GM12874 (cell line): Measurements from ENCODE around the gene WAC.

Source experiments
- TF ChIP-seq, protein P1 (sequence below): IDR thresholded peaks from 2 replicates; pipeline ENCODE4 v1.5.1; 2011; ENCODE audit warnings: low read depth, mild to moderate bottlenecking, control low read depth, low read length, moderate library complexity; ENCODE audit not compliant: insufficient read depth

WAC gene

DNA sequence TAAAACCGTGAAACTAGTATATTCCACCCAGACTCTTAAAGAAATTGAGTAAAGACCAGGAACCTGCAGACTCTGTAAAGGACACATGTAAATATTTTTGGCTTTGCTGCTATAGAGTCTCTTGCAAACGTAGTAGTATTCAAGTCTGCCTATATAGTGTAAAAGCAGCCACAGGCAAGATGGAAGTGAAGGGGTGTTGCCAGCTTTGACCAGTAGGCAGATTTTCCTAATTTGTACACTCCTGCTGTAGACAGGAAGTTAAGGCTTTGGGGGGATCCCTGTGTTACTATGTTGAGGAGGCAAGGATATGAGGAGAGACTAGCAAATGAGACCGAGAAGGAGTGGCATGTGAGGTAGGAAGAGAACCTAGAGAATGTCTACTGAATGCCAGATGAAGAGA is 27.7 kb downstream of the WAC start:
- TF ChIP-seq, protein P1, sequence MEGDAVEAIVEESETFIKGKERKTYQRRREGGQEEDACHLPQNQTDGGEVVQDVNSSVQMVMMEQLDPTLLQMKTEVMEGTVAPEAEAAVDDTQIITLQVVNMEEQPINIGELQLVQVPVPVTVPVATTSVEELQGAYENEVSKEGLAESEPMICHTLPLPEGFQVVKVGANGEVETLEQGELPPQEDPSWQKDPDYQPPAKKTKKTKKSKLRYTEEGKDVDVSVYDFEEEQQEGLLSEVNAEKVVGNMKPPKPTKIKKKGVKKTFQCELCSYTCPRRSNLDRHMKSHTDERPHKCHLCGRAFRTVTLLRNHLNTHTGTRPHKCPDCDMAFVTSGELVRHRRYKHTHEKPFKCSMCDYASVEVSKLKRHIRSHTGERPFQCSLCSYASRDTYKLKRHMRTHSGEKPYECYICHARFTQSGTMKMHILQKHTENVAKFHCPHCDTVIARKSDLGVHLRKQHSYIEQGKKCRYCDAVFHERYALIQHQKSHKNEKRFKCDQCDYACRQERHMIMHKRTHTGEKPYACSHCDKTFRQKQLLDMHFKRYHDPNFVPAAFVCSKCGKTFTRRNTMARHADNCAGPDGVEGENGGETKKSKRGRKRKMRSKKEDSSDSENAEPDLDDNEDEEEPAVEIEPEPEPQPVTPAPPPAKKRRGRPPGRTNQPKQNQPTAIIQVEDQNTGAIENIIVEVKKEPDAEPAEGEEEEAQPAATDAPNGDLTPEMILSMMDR, result no peak

DNA sequence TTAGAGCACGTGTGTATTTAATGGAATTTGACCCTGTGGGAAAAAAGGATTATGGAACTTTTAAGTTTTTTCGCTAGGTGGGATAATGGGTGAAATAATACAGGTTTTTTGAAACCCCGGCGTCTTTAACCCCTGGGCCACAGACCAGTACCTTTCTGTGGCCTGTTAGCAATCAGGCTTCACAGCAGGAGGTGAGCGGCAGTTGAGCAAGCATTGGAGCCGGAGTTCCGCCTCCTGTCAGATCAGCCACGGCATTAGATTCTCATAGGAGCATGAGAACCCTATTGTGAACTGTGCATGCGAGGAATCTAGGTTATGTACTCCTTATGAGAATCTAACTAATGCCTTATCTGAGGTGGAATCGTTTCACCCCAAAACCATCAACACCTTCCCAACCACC is 28.6 kb downstream of the WAC start:
- TF ChIP-seq, protein P1, result no peak

DNA sequence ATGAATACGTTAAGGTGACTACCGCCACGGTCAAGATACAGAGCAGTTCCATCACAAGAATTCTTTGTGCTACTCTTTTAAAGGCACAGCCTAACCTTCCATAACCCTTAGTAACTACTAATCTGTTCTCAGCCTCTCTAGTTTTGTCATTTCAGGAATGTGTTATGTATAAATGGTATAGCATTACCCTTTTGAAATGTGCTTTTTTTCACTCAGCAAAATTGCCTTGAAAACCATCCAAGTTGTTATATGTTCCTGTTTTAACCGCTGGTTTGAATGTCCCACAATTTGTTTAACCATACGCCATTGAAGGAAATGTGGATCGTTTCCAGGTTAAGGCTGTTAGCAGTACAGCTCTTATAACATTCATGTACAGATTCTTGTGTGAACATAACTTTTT is 32.0 kb downstream of the WAC start:
- TF ChIP-seq, protein P1, result no peak

DNA sequence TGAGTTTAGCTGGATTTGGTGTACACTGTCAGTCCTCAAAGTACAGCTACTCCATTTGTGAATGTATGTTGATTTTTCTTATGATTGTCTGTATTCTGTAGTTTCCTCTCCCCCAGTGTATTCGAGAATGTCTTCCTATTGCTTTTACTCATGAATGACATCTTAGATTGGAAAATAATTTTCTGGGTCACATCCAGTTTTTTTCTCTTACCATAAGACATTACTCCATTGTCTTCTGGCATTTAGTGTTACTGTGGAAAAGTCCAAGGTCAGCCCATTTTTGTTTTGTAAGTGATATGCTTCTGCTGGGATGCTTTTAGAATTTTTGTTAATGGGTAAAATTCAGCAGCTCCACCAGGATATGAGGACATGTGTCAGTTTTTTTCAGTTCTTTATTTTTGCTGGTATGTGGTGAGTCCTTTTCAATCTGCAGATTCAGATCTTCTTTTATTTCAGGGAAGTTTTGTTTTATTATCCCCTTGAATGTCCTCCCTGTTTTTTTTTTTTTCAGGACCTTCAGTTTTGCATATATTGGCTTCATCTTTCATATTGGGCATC is 33.6 kb downstream of the WAC start:
- TF ChIP-seq, protein P1, result no peak

DNA sequence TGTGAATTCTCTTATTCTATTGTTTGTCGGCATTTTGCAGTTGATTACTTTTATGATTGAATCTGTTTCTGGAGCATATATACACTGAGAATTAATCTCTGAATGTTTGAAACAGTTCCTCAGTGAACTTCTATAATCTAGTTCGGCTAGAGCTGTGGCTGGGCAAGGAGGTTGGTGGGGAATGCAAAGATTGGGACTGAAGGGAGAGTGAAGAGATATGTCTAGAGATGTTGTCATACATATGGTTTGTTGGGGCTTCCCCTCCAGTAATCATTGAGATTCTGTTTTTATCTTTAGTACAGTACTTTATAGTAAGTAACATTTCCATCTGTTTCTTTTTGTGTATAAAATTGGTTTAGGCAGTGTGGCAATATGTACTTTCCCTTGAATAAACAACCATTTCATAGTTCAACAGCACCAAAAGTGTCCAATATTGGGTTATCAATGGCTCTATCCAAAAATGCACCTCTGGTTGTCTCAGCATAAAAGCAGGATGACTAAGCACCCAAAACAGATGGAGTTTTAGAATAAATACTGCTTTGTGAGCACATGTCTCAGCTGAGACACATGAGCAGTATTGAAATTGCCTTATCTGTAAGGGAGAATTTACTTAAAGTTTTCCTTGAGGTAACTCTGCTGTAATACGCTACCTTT is 36.7 kb downstream of the WAC start:
- TF ChIP-seq, protein P1, result no peak

DNA sequence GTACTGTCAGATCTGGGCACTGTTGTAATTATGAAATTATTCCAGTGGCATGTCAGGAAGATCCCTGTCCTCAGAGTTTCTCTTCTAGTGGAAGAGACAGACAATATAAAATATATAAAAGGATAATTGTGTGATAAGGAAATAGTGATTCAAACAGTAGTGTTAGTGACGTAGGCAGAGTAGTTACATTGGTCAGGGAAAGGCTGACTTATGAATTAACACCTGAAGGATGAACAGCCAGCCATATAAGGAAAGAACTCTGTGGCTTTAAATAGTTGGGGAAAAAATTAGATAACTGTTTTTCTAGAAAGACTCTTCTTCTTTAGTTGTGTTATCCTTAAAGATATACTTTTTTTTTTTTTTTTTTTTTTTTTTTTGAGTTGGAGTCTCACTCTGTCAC is 37.7 kb downstream of the WAC start:
- TF ChIP-seq, protein P1, result no peak

DNA sequence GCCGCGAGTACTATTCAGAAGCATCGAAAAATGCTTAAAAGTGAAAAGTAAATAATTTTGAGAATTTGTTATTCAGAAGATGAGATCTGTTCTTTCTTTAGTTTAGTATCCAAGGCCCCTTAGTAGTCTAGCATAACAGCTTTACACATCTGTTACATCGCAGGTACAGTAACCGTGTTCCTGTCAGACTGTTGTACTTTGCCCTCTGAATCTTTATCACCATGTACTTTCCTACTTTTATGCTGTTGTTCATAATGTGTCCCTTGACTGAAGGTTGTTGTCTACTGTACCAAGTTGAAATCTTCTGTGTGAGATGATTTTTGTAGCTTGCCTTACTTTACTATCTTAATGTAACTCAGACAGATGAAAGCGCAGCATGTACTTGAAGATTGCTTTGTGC is 38.3 kb downstream of the WAC start:
- TF ChIP-seq, protein P1, result no peak
